Forelimb muscle (tissue), 1 donor: ENCODE measurements around the gene HERC4. TPM values are rescaled to one million over a fixed set of nuclear protein-coding genes. Genes with fewer than 3 reads are reported as not detected.
"Not testable (repeated sequence)": the region's sequence is repeated elsewhere in the genome, so short reads cannot be mapped to it uniquely, and the experiment has no call there.

Source experiments
- DNase-seq: peaks from one replicate; pipeline ENCODE4 v3.0.0-alpha.2; 2013; ENCODE audit warnings: low read depth
- polyA plus RNA-seq: library from polyadenylated mRNA; unstranded; fragments of 120-200 nt; gene quantifications from one replicate; pipeline ENCODE4 v1.2.1, GENCODE V29; 2013; ENCODE audit not compliant: insufficient read length

Gene HERC4
- polyA plus RNA-seq, 1 donor = 32.1 TPM

DNA sequence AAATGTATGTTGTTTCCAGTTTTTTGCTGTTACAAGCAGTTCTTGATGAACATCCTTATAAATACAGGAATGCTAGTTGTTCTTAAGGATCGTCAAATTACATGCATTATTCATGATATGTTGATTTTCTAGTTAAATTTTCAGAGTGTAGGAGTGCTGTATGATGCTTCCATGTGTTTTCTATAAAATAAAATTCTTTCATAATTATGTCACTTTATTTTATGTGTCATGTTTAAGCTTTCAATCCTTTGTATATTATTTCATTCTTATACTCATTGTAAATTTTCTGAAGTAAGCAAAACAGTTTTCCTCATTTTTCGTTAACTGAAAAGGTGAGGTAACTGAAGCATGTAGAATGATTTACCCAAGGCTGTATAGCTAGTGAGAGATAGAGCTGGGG lies 17.4 kb upstream of the HERC4 start:
- no peak for DNase-seq

DNA sequence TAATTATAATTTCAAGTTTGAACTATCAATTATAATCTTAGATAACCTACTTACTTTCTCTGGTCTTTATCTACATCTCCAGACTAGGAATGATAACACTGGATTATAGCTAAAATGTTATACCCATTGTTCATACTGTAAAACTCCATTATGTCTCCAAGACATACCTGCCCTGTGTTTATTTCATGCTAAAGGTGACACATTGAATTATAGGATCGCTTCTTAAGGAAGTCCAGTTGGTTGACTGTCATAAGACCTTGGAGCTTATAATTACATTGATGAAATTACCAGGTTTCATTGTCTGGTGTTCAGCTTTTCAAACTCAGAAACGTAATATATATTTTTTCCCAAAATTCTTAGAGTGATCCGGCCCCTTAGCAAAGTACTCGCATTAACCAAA lies 15.5 kb upstream of the HERC4 start:
- DNase-seq = no peak

DNA sequence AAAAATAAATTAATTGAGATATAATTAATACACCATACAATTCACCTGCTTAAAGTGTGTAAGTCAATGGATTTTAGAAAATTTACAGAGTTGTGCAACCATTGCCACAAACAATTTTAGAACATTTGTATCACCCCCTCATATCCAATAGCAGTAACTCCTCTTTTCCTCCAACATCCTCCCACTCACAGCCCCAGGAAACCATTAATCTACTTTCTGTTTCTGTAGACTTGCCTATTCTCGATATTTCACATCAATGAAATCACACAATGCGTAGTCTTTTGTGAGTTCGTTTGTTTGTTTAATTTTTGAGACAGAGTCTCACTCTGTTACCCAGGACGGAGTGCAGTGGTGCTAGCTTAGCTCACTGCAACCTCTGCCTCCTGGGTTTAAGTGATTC lies 13.7 kb upstream of the HERC4 start:
- DNase-seq = no peak

DNA sequence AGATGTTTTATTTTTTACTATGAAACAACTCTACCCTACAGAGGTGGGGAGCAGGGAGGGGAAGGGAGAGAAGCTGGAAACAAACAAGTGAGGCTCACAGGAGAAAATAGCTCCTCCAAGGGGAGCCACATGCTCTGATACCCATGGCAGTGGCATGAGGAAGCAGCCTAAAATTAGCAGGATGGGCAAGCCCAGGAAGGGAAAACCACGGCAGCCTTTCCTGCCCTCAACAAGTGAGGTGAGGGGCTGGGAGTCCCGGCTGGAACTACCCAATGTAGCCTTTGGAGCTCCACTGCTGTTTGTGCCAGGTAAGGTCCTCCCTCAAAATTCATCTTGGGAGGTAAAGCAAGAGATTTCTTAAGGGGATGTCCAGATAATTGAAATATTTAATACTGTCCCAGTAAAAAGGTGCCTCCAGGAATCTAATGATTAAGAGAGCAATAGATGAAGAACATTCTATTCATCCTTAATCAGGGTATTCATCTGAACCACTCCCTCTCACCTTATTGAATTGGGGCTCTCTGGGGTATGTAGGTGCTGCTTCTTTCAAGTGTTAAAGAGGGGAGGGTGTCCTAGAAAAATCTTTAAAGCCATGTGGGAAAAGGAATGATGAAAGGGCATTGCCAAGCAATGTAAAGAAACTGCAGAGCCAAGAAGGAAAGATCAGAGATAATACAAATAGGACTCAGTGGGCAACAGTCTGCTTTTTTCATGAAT lies 12.8 kb upstream of the HERC4 start:
- DNase-seq = no peak

DNA sequence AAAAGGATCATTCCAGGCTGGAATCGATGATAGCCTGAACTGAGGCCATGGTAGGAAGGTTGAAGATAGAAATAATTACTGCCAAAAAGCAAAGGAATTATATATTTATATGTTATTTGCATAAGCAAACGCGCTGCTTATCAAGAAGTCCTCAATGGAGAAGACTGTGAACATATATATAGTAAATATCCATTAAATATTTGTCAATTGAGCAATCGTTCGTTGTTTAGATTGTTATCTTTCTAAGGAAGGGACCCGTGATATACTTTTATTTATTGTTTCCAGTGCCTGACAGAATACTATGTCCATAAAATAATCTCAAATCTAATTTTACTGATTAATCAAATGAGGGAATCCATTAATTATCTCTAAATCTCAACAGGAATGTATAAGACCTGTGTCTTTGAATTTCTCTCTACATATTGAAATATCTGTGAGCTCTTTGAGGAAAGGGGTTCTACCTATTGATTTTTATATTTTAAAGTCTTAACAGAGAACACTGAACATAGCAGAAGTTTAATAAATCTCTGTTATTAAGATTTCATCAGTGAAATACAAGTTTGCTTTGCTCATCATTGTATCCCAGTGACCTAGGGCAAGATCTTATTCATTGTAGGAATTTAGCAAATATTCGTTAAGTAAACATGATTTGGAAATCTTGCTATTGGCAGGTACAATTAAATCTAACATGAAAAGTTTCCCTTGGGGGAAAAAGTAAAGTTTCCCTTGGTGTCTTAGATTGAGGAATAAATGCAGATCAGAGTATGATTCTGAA lies 12.0 kb upstream of the HERC4 start:
- DNase-seq = no peak

DNA sequence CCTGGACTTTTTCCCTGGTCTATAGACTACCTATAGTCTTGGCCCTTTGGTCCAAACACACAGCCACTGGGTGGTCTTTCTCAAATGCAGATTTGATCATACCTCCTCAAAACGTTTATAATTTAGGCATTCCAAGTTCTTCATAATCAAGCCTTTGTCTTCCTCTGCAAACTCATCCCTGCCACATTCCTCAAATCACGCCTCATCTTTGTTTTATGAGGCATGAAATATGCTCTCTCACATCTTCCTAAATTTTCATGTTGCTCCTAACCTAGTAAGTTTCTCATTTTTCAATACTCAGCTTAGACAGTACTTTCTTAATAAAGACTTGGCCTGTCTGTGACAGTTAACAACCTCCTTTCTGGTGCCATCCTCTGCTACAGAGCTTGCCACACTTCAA lies 10.9 kb upstream of the HERC4 start:
- DNase-seq = no peak

DNA sequence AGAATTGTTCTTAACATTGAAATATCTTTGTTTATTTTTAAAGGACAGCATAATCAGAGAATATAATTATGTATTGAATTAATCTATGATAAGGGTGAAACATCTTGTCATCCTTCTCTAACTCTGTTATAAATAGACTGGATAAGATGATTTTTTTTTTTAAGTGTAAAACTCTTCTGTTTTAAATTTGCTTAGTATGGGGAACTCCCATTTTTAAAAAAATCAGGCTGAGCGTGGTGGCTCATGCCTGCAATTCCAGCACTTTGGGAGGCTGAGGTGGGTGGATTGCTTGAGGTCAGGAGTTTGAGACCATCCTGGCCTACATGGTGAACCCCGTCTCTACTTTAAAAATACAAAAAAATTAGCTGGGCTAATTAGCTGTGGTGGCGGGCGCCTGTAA lies 9.4 kb upstream of the HERC4 start:
- DNase-seq = no peak

DNA sequence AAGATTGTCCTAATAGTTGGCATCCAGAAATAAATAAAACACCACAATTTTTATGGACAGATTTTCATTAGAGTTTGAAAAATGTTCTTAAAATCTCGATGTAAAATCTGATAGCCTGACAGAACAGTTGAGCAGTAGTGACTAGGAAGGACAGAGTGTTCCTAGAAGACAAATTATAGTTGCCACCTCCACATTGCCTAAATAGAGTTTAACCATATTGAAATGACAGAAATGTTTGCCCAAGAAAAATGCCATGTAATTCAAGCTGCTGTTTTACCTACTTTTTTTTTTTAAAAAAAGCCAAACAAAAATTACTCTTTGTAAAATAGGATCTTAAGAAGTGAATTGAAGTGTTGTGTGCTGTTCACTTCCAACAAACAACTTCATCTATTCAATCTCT lies 8.9 kb upstream of the HERC4 start:
- no peak for DNase-seq

DNA sequence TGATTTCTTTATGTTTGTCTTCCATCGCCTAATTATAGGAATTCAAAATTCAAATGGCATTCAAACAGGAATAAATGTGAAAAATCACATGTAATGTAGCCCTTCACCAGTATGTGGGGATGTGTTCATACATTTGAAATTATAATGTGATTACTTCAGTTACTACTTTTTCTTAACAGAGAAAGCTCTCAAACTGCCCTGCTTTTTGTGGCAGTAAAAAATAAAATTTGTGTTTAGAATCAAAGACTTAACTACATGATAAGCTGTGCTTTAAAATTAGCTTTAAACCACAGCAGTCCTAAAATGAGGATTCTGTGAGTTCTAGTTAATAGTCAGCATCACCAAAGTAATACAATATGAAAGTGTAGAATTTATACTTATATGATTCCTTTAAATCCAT lies 7.8 kb upstream of the HERC4 start:
- no peak for DNase-seq

DNA sequence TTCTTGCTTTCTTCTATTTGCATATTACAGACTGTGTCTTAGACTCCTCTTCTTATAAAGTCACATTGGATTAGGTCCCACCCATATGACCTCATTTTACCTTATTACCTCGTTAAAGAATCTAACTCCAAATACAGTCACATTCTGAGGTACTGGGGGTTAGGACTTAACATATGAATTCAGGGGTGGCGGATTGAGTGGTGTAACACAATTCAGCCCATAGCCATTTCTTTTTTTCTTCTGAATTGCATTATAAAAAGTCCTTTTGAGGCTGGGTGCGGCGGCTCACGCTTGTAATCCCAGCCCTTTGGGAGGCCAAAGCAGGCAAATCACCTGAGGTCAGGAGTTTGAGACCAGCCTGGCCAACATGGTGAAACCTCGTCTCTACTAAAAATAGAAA lies 6.8 kb upstream of the HERC4 start:
- DNase-seq = no peak

DNA sequence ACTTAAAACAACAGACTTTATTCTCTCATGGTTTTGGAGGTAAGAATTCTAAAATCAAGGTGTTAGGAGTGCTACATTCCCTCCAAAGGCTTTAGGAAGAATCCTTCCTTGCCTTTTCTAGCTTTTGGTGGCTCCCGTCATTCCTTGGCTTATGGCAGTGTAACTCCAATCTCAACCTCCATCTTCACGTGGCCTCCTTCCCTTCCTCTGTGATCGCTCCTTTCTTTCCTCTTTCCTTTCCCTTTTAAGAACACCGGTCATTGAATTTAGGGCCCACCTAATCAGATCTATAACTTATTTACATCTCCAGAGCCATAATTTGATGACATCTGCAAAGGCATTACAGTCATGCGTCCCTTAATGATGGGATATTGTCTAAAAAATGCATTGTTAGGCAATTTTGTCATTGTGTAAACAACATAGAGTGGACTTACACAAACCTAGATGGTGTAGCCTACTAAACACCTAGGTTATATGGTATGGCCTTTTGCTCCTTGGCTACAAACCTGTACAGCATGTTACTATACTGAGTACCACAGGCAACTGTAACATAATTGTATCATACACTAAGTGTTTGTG lies 5.9 kb upstream of the HERC4 start:
- DNase-seq = no peak

DNA sequence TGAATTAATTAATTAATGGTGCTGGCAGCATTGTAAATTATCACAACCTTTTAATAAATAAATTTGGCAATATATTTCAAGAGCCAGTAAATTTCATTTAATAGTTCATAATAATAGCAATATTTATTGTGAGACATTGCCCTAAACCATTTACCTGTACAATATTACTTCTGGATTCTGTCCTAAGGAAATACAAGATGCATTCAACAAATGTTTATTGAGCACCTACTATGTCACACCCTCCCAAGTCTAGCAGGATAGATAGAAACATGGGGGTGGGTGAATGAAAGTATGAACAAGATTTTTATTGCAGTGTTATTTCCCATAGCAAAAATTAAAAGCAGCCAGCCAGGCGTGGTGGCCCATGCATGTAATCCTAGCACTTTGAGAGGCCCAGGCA lies 4.4 kb upstream of the HERC4 start:
- no peak for DNase-seq

DNA sequence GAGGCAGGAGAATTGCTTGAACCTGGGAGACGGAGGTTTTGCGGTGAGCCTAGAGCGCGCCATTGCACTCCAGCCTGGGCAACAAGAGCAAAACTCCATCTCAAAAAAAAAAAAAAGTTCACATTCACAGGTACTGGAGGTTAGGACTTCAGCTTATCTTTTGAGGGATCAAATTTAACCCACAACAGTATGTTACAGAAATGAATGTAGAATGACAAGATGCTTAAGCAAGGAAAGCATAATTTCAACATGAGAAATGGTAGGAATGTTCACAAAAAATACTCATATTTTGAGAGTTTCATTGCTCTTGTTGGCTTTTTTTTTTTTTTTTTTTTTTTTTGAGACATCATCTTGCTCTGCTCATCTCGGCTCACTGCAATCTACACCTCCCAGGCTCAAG lies 1.9 kb upstream of the HERC4 start:
- DNase-seq = no peak

DNA sequence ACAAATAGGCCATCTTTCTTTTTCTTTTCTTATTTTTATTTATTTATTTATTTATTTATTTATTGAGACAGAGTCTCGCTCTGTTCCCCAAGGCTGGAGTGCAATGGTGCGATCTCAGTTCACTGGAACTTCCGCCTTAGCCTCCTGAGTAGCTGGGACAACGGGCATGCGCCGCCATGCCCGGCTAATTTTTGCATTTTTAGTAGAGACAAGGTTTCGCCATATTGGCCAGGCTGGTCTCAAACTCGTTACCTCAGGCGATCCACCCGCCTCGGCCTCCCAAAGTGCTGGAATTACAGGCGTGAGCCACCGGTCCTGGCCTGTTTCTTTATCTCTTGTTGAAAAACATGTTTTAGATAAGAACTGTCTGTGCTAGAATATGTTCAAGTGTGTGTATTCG lies 998 bp upstream of the HERC4 start:
- not testable (repeated sequence) for DNase-seq

DNA sequence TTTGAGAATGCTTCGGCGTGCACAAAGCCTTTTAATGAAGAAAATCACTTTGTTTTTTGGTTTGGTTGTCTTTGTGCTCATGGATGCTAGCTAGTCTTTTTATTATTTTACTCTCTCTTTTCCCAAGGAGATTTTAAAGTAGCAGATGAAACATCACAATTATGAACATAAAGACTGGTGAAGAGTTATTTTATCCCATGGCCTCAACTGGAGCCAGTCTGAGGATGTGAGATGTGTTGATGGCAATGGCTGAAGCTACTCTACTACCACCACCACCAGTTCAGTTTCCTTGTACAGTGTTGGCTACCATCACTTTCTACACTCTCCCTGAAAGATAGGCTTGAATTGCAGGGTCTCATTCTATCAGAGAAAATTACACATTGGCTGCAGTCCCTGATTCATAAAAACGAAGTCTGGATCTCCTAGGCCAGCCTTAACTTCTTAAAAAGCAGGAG lies 494 bp upstream of the HERC4 start:
- no peak for DNase-seq

DNA sequence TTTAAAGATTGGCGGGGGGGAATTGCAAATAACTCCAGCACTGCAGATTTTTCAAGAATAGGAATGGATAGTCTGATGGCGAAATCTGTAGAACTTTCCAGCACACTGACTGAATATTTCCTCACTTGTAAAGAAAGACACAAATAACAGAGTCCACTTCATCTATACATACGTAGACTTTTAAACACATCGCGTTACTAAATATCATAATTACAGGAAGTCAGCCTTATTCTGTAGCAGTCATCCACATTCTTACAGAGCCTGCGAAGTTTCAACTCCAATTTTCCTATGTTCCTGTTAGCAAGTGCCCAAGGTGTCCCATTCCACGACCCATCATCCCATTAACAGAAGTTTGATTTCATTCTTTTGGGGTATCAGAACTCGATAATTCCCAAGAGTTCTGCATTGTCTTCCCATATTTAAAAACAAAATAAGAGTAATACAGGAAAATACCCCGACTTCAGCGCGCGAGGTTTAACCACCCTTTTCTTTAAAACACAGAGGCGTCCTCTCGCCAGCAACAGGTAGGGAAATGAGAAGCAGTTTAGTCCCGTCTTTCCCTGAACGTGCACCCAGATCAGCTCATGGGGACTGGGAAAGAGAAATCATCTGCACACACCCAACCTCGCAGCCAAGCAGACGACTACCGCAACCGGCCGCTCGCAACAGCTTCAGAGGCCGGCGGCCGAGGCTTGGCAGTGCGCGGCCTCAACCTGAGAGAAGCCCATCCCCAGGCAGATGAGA lies 880 bp downstream of the HERC4 start:
- no peak for DNase-seq

DNA sequence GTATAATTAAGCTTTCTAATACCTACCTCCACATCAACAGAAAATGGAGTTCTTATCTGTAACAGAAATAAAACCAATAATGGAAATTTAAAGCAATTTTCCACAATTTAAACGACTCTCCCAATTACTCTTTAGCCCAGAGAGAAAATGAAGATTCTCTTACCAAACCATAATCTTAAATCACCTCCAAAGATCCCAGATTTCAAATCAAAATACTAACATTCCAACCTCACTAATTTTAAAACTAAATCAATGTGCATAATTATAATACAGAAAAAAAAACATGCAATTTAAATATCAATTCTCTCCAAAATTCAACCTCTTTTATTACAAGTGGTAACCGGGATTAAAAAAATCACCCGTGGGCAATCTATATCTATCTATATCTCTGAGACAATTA lies 1.5 kb downstream of the HERC4 start:
- no peak for DNase-seq

DNA sequence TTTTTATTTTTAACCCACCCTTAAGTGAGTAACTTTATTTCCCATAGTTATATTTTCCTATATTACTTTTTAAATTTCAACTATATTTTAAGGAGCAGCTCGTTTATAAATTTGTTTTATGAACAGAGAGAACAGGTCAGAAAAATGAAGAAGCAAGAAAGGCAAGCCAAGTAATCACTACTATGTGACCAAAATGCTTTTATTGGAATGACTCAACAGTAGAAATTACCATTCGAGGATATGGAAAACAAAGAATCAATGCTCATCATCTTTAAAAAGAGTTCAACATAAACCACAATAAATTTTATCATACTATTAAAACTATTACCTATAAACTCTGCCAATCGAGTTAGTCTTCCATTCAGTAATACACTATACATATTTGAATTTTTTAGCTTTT lies 7.6 kb downstream of the HERC4 start:
- DNase-seq = no peak

DNA sequence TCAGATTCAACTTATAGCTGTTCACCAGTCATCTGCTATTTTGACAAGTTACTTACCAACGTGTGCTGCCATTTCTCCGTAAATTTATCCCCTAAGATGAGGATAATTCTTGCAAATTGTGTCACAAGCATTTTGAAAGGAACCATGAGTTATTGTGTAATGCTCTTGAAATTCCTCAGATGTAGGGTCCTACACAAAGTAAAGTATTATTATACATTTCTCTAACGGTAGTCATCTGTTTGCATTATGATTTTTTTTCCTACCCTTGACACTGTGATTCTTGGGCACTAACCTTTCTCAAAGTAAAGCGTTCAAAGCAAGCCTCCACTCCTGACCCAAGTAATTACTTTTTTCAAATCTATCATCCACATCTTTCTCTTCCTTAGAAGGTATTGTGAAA lies 8.1 kb downstream of the HERC4 start:
- no peak for DNase-seq

DNA sequence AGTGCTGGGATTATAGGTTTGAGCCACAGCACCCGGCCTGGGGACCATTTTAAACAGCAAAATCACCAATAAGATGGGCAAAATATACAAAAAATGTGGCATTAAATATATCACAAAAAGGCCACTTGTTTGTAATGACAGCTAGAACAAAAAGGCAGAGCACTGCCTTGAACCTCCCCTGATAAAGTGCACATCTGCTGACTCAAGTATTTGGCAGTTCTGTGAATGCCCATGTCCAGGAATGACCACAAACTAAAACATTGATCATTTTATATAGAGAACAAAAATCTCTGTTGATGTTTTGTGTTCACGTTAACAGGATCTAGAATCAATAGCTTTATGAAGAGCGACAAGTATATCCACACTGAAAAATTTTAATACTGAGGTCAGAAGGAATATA lies 21.5 kb downstream of the HERC4 start:
- no peak for DNase-seq

DNA sequence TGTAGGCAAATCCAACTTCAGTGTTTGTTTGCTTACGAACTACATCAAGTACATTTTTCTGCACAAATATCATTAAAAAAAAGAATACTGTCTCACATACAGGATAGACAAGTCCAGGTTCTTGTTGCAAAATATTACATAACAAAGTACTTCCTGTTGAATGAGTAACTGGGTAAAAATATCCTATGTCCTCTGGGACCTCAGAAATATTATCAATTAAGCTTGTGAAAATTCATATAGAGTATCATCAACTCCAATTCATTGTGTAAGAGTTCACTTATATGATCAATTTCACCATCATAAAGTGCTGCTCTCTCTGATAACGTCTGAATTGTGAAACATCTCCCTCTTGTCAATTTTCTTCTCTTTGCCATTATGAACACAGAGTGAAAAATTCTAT lies 22.6 kb downstream of the HERC4 start:
- no peak for DNase-seq

DNA sequence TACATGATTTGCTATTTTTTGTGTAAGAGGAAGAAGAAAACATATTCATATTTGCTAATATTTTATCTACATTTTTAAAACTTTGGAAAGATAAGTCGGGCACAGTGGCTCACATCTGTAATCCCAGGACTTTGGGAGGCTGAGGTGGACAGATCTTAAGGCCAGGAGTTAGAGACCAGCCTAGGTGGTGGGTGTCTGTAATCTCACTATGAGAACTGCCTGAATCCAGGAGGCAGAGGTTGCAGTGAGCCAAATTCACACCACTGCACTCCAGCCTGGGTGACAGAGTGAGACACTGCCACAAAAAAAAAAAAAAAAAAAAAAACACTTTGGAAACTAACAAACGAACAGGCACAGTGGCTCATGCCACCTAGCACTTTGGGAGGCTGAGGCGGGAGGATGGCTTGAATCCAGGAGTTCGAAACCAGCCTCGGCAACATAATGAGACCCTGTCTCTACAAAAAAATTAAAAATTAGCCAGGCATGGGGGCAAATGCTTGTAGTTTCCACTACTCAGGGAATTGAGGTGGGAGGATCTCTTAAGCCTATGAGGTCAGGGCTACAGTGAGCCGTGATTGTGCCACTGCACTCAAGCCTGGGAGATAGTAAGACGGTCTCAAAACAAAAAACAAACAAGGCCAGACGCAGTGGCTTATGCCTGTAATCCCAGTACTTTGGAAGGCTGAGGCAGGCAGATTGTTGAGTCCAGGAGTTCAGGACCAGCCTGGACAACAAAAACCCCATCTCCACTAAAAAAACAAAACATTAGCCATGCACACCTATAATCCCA lies 25.6 kb downstream of the HERC4 start:
- DNase-seq = no peak
